H1 (cell line): ENCODE measurements around the gene SPPL3. TPM values are rescaled to one million over a fixed set of nuclear protein-coding genes. Genes with fewer than 3 reads are reported as not detected.

Experiments used
- CTCF ChIA-PET: fragments of 300-600 bp; sonication (Branson Sonifier 250); formaldehyde crosslinking; loops from one replicate; lab custom pipeline; 2021; ENCODE audit not compliant: partially characterized antibody; lab: Charles Lee
- POLR2A ChIA-PET: fragments of 300-600 bp; sonication (Branson Sonifier 250); formaldehyde crosslinking; loops from one replicate; lab custom pipeline; 2021; ENCODE audit warnings: inconsistent platforms; ENCODE audit not compliant: partially characterized antibody; lab: Charles Lee
- DNase-seq, 2 experiments: peaks; one replicate each; pipeline versions ENCODE4 v3.0.0 to v3.0.0-alpha.2; 2010 to 2022; ENCODE audit warnings: low spot score in 2 of 2, low read depth in 1 of 2, mixed read lengths in 1 of 2
- FAIRE-seq: peaks from 2 replicates; lab custom pipeline; 2011; peaks lifted over from hg19 to GRCh38; lab: Jason Lieb, UNC
- H2AFZ ChIP-seq: 2 replicates; pipeline ENCODE4 v1.8.1; 2012; ENCODE audit warnings: low read length, inconsistent platforms
- H2AK5ac ChIP-seq: 2 replicates; pipeline ENCODE4 v1.6.1; 2013; ENCODE audit warnings: low read depth, low read length
- H2BK120ac ChIP-seq: replicated peaks from 2 replicates; pipeline ENCODE3; 2013; ENCODE audit warnings: low read depth, low read length, inconsistent platforms
- H2BK12ac ChIP-seq: 2 replicates; pipeline ENCODE4 v1.6.1; 2013; ENCODE audit warnings: low read depth, low read length
- H2BK15ac ChIP-seq: 2 replicates; pipeline ENCODE4 v1.6.1; 2013; ENCODE audit warnings: low read length
- H2BK20ac ChIP-seq: 2 replicates; pipeline ENCODE4 v1.6.1; 2013; ENCODE audit warnings: low read length
- H2BK5ac ChIP-seq: 2 replicates; pipeline ENCODE4 v1.6.1; 2013; ENCODE audit warnings: low read depth, low read length
- H3K14ac ChIP-seq: 2 replicates; pipeline ENCODE4 v1.6.1; 2013; ENCODE audit warnings: inconsistent platforms; ENCODE audit not compliant: insufficient read length
- H3K18ac ChIP-seq: 2 replicates; pipeline ENCODE4 v1.6.1; 2013; ENCODE audit warnings: low read length; ENCODE audit errors: extremely low read depth
- H3K23ac ChIP-seq: 2 replicates; pipeline ENCODE4 v1.6.1; 2013; ENCODE audit warnings: inconsistent platforms; ENCODE audit not compliant: insufficient read length
- H3K23me2 ChIP-seq: 2 replicates; pipeline ENCODE4 v1.6.1; 2013; ENCODE audit warnings: low read depth, low read length
- H3K27ac ChIP-seq: 2 replicates; pipeline ENCODE4 v1.6.1; 2011; ENCODE audit warnings: low read depth, low read length, inconsistent platforms
- H3K27me3 ChIP-seq, 4 experiments: replicated peaks in 1 of 4; 1 replicate in 1 of 4; 2 replicates in 3 of 4; pipeline versions ENCODE4 v1.6.1 to v1.8.1; 2011 to 2013; ENCODE audit warnings: low read length in 3 of 4, mild to moderate bottlenecking in 3 of 4, inconsistent platforms in 2 of 4, mixed read lengths in 2 of 4, moderate library complexity in 1 of 4; ENCODE audit not compliant: control insufficient read depth in 3 of 4, insufficient read depth in 3 of 4; ENCODE audit errors: extremely low read depth in 1 of 4
- H3K36me3 ChIP-seq, 4 experiments: 2 replicates each; pipeline versions ENCODE4 v1.6.1 to v1.8.1; 2011 to 2013; ENCODE audit warnings: mild to moderate bottlenecking in 4 of 4, low read length in 3 of 4, moderate library complexity in 2 of 4, control low read depth in 1 of 4, inconsistent platforms in 1 of 4; ENCODE audit not compliant: insufficient read depth in 4 of 4, control insufficient read depth in 2 of 4
- H3K4ac ChIP-seq: replicated peaks from 2 replicates; pipeline ENCODE3; 2013; ENCODE audit warnings: low read length, low read depth, mixed read lengths, inconsistent platforms; ENCODE audit not compliant: insufficient read length
- H3K4me1 ChIP-seq, 4 experiments: replicated peaks in 1 of 4; 1 replicate in 1 of 4; 2 replicates in 3 of 4; pipeline versions ENCODE4 v1.6.1 to v1.8.1; 2011 to 2013; ENCODE audit warnings: low read length in 3 of 4, inconsistent platforms in 2 of 4, mixed read lengths in 1 of 4; ENCODE audit not compliant: insufficient read depth in 4 of 4, control insufficient read depth in 3 of 4
- H3K4me2 ChIP-seq, 2 experiments: 2 replicates each; pipeline versions ENCODE4 v1.6.1 to v1.8.1; 2011 to 2013; ENCODE audit warnings: low read depth in 2 of 2, low read length in 2 of 2, control low read depth in 1 of 2, inconsistent platforms in 1 of 2, mild to moderate bottlenecking in 1 of 2; ENCODE audit not compliant: insufficient read depth in 1 of 2
- H3K4me3 ChIP-seq, 4 experiments: fragments of 200-600, 300-600 bp in 1 of 4; sonication (generic), shearing (Covaris generic), sonication (Bioruptor Twin) in 1 of 4; 2 replicates each; pipeline versions ENCODE4 v1.5.1 to v1.8.1; 2011 to 2016; ENCODE audit warnings: low read length in 4 of 4, low read depth in 3 of 4, control low read depth in 2 of 4, inconsistent platforms in 2 of 4, mild to moderate bottlenecking in 2 of 4, mixed read lengths in 1 of 4, moderate library complexity in 1 of 4; ENCODE audit not compliant: insufficient read depth in 2 of 4; ENCODE audit errors: extremely low read depth in 1 of 4
- H3K56ac ChIP-seq: replicated peaks from 2 replicates; pipeline ENCODE3; 2013; ENCODE audit warnings: low read depth, mild to moderate bottlenecking, mixed read lengths, low read length, inconsistent platforms; ENCODE audit not compliant: insufficient read length
- H3K79me1 ChIP-seq: 2 replicates; pipeline ENCODE4 v1.6.1; 2013; ENCODE audit warnings: low read depth, low read length, control low read depth
- H3K79me2 ChIP-seq, 2 experiments: 2 replicates each; pipeline versions ENCODE4 v1.6.1 to v1.8.1; 2012 to 2013; ENCODE audit warnings: low read length in 2 of 2, mild to moderate bottlenecking in 2 of 2, inconsistent platforms in 1 of 2; ENCODE audit not compliant: insufficient read depth in 2 of 2, control insufficient read depth in 1 of 2
- H3K9ac ChIP-seq, 4 experiments: replicated peaks in 1 of 4; 1 replicate in 1 of 4; 2 replicates in 3 of 4; pipeline versions ENCODE4 v1.6.1 to v1.8.1; 2011 to 2013; ENCODE audit warnings: low read depth in 3 of 4, low read length in 3 of 4, control low read depth in 2 of 4, mild to moderate bottlenecking in 2 of 4, moderate library complexity in 2 of 4, inconsistent platforms in 1 of 4; ENCODE audit errors: extremely low read depth in 1 of 4
- H3K9me3 ChIP-seq, 2 experiments: 2 replicates each; pipeline versions ENCODE4 v1.6.1 to v1.8.1; 2012 to 2013; ENCODE audit warnings: mild to moderate bottlenecking in 2 of 2, moderate library complexity in 2 of 2, control low read depth in 1 of 2, inconsistent platforms in 1 of 2, low read depth in 1 of 2, low read length in 1 of 2, mixed read lengths in 1 of 2; ENCODE audit not compliant: insufficient read depth in 2 of 2
- H4K20me1 ChIP-seq, 2 experiments: replicated peaks in 1 of 2; 2 replicates each; pipeline versions ENCODE3 to v1.8.1; 2011 to 2013; ENCODE audit warnings: inconsistent platforms in 2 of 2, low read length in 2 of 2, mild to moderate bottlenecking in 1 of 2; ENCODE audit not compliant: insufficient read depth in 2 of 2, control insufficient read depth in 1 of 2
- H4K5ac ChIP-seq: 2 replicates; pipeline ENCODE4 v1.6.1; 2013; ENCODE audit warnings: low read length, low read depth, mixed read lengths, inconsistent platforms; ENCODE audit not compliant: insufficient read length
- H4K8ac ChIP-seq: 2 replicates; pipeline ENCODE4 v1.8.0; 2013; ENCODE audit warnings: mild to moderate bottlenecking, moderate library complexity, low read length, inconsistent platforms; ENCODE audit not compliant: insufficient read depth; ENCODE audit errors: extremely low read depth
- H4K91ac ChIP-seq: replicated peaks from 2 replicates; pipeline ENCODE3; 2013; ENCODE audit warnings: low read length, mixed read lengths, inconsistent platforms; ENCODE audit not compliant: insufficient read length
- CEBPB ChIP-seq: IDR thresholded peaks from 2 replicates; pipeline ENCODE4 v1.6.1; 2012; ENCODE audit warnings: low read depth, low read length
- GABPA ChIP-seq: IDR thresholded peaks from 2 replicates; pipeline ENCODE4 v1.6.1; 2011; ENCODE audit warnings: mild to moderate bottlenecking, low read length, moderate library complexity, borderline replicate concordance; ENCODE audit not compliant: insufficient read depth
- SP4 ChIP-seq: IDR thresholded peaks from 2 replicates; pipeline ENCODE4 v1.6.1; 2012; ENCODE audit warnings: low read length, inconsistent platforms
- WGBS, 2 experiments: shearing (Covaris generic) in 1 of 2; methylation state at CpG; one replicate each; pipeline versions ENCODE4 v1.1.6 to v1.1.7; 2013 to 2015; ENCODE audit warnings: low lambda C conversion rate in 2 of 2, mixed read lengths in 2 of 2, inconsistent platforms in 1 of 2, low coverage in 1 of 2, missing lambda C conversion rate in 1 of 2; ENCODE audit not compliant: insufficient replicate concordance in 2 of 2, insufficient coverage in 1 of 2, insufficient read length in 1 of 2; ENCODE audit errors: extremely low coverage in 1 of 2, missing lambda C conversion rate in 1 of 2; 5-methylcytosine and 5-hydroxymethylcytosine counted together
- polyA plus RNA-seq, 7 experiments: library from polyadenylated mRNA; depleted of rRNA in 3 of 7; stranded (reverse) in 5 of 7; unstranded in 2 of 7; fragments of >200 nt in 5 of 7; fragments of 200-250 nt in 2 of 7; gene quantifications; 1 replicate in 5 of 7; 2 replicates in 1 of 7; 4 replicates in 1 of 7; pipeline versions ENCODE4 v1.2.1 to v1.2.3, GENCODE V29; 2011 to 2013; ENCODE audit warnings: missing spikeins in 2 of 7, mixed read lengths in 2 of 7
- total RNA-seq: library from RNA; stranded (reverse); fragmentation: NEBNext Ultra II Directional; extraction: Animal tissue kit (Norgen Biotek cat#: 25700); gene quantifications from 2 replicates; pipeline ENCODE4 v1.2.1, GENCODE V29; 2021

The SPPL3 gene
- total and polyA plus RNA-seq, 2 of the 8 experiments (the other 6 are each of a cell fraction or from before 2014, with no cell fraction given) = 27.3 to 48.4 TPM

DNA sequence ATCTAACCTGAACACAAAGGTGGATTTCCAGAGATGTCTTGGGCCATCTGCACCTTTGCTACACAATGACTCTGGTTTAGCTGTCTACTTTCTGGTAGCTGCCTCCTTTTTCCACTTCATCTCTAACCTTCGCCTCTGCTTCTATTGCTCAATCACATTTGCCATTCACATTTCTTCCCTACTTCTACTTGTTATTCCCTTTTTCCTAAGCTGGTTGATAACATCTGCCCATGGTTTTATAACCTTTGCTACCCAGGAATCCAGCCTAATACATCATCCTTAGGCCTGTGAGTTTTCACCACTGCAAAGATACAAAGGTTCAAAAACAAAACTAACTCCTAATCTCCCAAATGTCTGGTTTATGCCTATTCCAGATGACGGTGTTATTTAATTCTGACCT lies 13.2 kb downstream of the SPPL3 start:
- Histone ChIP-seq H4K91ac (no peak overlapping the region), H2AFZ (no peak overlapping the region), H3K18ac (no peak overlapping the region), H2BK15ac (no peak overlapping the region), H3K9me3 (no peaks in the 10 kb centered on the region), H2BK5ac (no peak overlapping the region), H2BK120ac (no peak overlapping the region), H3K4me3 (no peak overlapping the region), H3K79me2 (peaks cover 0 to 76% of the 10 kb centered on the region in 2 experiments; a peak in 2 of 4 replicates), H3K4me1 (peaks cover 0 to 3% (median under 1%) of the 10 kb centered on the region in 4 experiments; a peak in 2 of 7 replicates), H2AK5ac (no peak overlapping the region), H3K23ac (no peak overlapping the region), H3K27me3 (no peaks in the 10 kb centered on the region), H3K56ac (no peak overlapping the region), H3K14ac (no peak overlapping the region), H3K36me3 (no peaks in the 10 kb centered on the region), H2BK20ac (no peak overlapping the region), H4K20me1 (peaks cover 3 to 6% of the 10 kb centered on the region in 2 experiments), H3K79me1 (no peaks in the 10 kb centered on the region; the same call in none of the 2 replicates), H2BK12ac (no peak overlapping the region), H3K23me2 (no peaks in the 10 kb centered on the region), H4K8ac (no peak overlapping the region), H3K4ac (no peak overlapping the region), H4K5ac (no peak overlapping the region), H3K9ac (no peak overlapping the region), H3K27ac (no peak overlapping the region), H3K4me2 (no peak overlapping the region)
- WGBS, 2 experiments = 97% methylated on average over 2 of the region's 2 CpGs; no CpG with 5 or more reads in 1 of the 2 experiments
- no peak for DNase-seq
- CTCF ChIA-PET = interaction anchor here (0.7 to 1.9 kb wide), 8 partner anchors 10 to 219 kb away, joined by 3 to 6 read pairs (median 4); no protein-coding TSS in a partner anchor
- FAIRE-seq = no peak
- POLR2A ChIA-PET = interaction anchor here (1.0 to 2.2 kb wide), 4 partner anchors 8 to 34 kb away, joined by 3 to 5 read pairs (median 4); no protein-coding TSS in a partner anchor
- TF ChIP-seq SP4 = no peak
- peak; percentile 82 for TF ChIP-seq CEBPB
- TF ChIP-seq GABPA = no peak
